Peyer's patch (tissue), 4 donors: ENCODE data around the gene SSRP1.

Source experiments
- POLR2A ChIP-seq, 2 donors: fragments of 450-650 bp; IDR thresholded peaks; one replicate each; pipeline ENCODE4 v1.5.1; 2017; ENCODE audit warnings: antibody characterized with exemption in 2 of 2, mild to moderate bottlenecking in 2 of 2, moderate library complexity in 2 of 2
- TF ChIP-seq, protein P1 (sequence below), 6 experiments: fragments of 450-650 bp in 4 of 6; fragments of 200-600 bp in 2 of 6; sonication (generic) in 1 of 6; IDR thresholded peaks; one replicate each; pipeline ENCODE4 v1.5.1; 2017 to 2019; ENCODE audit warnings: antibody characterized with exemption in 6 of 6, mild to moderate bottlenecking in 3 of 6, moderate library complexity in 1 of 6

GRCh38 chr11:57348052-57348451, 12.4 kb upstream of the SSRP1 start:
- no peak for TF ChIP-seq POLR2A (IDR thresholded peaks at IDR 0.05)
- TF ChIP-seq, protein P1, sequence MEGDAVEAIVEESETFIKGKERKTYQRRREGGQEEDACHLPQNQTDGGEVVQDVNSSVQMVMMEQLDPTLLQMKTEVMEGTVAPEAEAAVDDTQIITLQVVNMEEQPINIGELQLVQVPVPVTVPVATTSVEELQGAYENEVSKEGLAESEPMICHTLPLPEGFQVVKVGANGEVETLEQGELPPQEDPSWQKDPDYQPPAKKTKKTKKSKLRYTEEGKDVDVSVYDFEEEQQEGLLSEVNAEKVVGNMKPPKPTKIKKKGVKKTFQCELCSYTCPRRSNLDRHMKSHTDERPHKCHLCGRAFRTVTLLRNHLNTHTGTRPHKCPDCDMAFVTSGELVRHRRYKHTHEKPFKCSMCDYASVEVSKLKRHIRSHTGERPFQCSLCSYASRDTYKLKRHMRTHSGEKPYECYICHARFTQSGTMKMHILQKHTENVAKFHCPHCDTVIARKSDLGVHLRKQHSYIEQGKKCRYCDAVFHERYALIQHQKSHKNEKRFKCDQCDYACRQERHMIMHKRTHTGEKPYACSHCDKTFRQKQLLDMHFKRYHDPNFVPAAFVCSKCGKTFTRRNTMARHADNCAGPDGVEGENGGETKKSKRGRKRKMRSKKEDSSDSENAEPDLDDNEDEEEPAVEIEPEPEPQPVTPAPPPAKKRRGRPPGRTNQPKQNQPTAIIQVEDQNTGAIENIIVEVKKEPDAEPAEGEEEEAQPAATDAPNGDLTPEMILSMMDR (IDR thresholded peaks at IDR 0.05): no peak
